ENCODE data around the gene OCRL.

Gene OCRL

DNA sequence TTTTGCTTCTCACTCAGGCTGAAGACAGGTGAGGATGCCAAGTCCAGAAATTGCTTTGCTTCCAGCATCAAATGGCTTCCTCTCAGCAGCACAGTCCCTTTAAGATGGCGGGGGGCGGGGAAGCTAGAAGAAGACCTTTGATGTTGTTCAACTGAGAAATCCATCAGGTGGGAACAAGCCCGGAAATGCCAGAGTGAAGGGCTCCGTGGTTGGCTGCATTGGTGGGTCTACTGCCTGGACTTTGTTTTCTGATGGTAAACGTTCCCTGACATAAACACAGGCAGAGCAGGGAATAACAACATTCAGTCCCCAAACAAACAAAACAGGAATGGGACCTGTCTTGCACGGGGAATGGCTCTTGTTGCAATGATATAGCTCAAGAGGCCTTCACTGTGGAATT is 77.4 kb downstream of the OCRL start:
- 58% methylated on average over 3 of the region's 6 CpGs for WGBS
- H3K4me1 ChIP-seq (ENCODE audit: control insufficient read depth, insufficient read depth, low read depth, low read length): peaks cover 1% of the 10 kb centered on the region
- H2BK120ac ChIP-seq (ENCODE audit: low read depth, low read length): no peak overlapping the region
- no peak overlapping the region for H2AFZ ChIP-seq (ENCODE audit: low read depth, low read length)
- H3K18ac ChIP-seq (ENCODE audit: low read depth in 1 of 2, low read length in 2 of 2): peak overlapping the region in 1 of 2 experiments; percentile 57
- no peak overlapping the region for H3K9ac ChIP-seq (ENCODE audit: low read length)
- H3K4ac ChIP-seq (ENCODE audit: low read depth in 1 of 2, low read length in 2 of 2): no peak overlapping the region
- H4K91ac ChIP-seq (ENCODE audit: low read length): no peak overlapping the region
- no peak overlapping the region for H2BK5ac ChIP-seq (ENCODE audit: low read depth, low read length, poor library complexity, severe bottlenecking)
- no peak overlapping the region for H3K23ac ChIP-seq (ENCODE audit: low read length in 2 of 2)
- H2AK5ac ChIP-seq (ENCODE audit: low read length, severe bottlenecking): no peak overlapping the region
- no peak overlapping the region for H3K4me3 ChIP-seq (ENCODE audit: insufficient read depth in 1 of 2, low read depth in 1 of 2, low read length in 2 of 2)
- H3K9me3 ChIP-seq (ENCODE audit: control insufficient read depth, low read length): no peaks in the 10 kb centered on the region
- H3K79me1 ChIP-seq (replicated peaks; ENCODE audit: low read length, poor library complexity, severe bottlenecking): no peaks in the 10 kb centered on the region
- H3K27me3 ChIP-seq (ENCODE audit: control insufficient read depth in 1 of 2, insufficient read depth in 1 of 2, low read length in 2 of 2): peaks cover 0 to 48% of the 10 kb centered on the region in 2 experiments
- no peak overlapping the region for H3K27ac ChIP-seq (ENCODE audit: low read length, poor library complexity, severe bottlenecking)
- no peak overlapping the region for H3K14ac ChIP-seq (ENCODE audit: low read length in 2 of 2)
- no peak overlapping the region for H2BK12ac ChIP-seq (ENCODE audit: low read length in 2 of 2)
- H3K4me2 ChIP-seq (ENCODE audit: low read length, poor library complexity, severe bottlenecking): no peak overlapping the region
- no peak overlapping the region for H2BK15ac ChIP-seq (ENCODE audit: low read depth, poor library complexity, severe bottlenecking)
- H3K36me3 ChIP-seq (ENCODE audit: control insufficient read depth in 1 of 2, insufficient read depth in 2 of 2, low read depth in 1 of 2, low read length in 2 of 2): no peaks in the 10 kb centered on the region
- no peak overlapping the region for H4K8ac ChIP-seq (ENCODE audit: low read length)
- DNase-seq: peak; percentile 25

DNA sequence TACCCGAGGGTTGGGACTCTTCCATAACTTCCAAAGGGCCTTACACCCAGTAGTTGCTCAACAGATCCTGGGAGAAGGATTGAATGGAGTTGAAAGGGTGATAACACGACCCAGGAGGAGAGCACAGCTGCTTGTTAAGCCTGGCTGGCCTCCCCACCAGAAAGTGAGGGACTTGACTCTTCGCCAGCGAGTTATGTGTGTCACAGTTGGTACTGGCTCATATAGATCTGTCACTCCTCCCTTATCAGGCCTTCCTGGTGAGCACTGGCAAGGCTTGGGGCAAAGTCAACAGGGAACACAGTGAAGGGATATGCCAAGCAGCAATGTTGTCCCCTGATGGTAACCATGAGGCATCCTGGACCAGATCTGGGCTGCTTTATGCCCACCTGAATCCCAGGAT is 78.9 kb downstream of the OCRL start:
- H3K9me3 ChIP-seq (ENCODE audit: control insufficient read depth, low read length): no peaks in the 10 kb centered on the region

GRCh38 chrX:129622757-129623301 is 82.8 kb downstream of the OCRL start:
- H3K9ac ChIP-seq (ENCODE audit: low read length): no peak overlapping the region
- no peak overlapping the region for H2BK5ac ChIP-seq (ENCODE audit: low read depth, low read length, poor library complexity, severe bottlenecking)
- H2BK120ac ChIP-seq (ENCODE audit: low read depth, low read length): no peak overlapping the region
- no peak overlapping the region for H2BK15ac ChIP-seq (ENCODE audit: low read depth, poor library complexity, severe bottlenecking)
- peaks cover 5% of the 10 kb centered on the region for H3K4me1 ChIP-seq (ENCODE audit: control insufficient read depth, insufficient read depth, low read depth, low read length)
- no peak overlapping the region for H2AFZ ChIP-seq (ENCODE audit: low read depth, low read length)
- H3K18ac ChIP-seq (ENCODE audit: low read depth in 1 of 2, low read length in 2 of 2): peak overlapping the region in 1 of 2 experiments; percentile 57
- H4K91ac ChIP-seq (ENCODE audit: low read length): no peak overlapping the region
- peak overlapping the region in 1 of 2 experiments; percentile 23 for H2BK12ac ChIP-seq (ENCODE audit: low read length in 2 of 2)
- H3K27me3 ChIP-seq (ENCODE audit: control insufficient read depth in 1 of 2, insufficient read depth in 1 of 2, low read length in 2 of 2): peaks cover 0 to 48% of the 10 kb centered on the region in 2 experiments
- H3K79me1 ChIP-seq (replicated peaks; ENCODE audit: low read length, poor library complexity, severe bottlenecking): no peaks in the 10 kb centered on the region
- no peaks in the 10 kb centered on the region for H3K9me3 ChIP-seq (ENCODE audit: control insufficient read depth, low read length)
- H3K4me3 ChIP-seq (ENCODE audit: insufficient read depth in 1 of 2, low read depth in 1 of 2, low read length in 2 of 2): no peak overlapping the region
- H3K4me2 ChIP-seq (ENCODE audit: low read length, poor library complexity, severe bottlenecking): no peak overlapping the region
- 16% methylated on average over 8 of the region's 10 CpGs for WGBS
- H3K23ac ChIP-seq (ENCODE audit: low read length in 2 of 2): no peak overlapping the region
- peak; percentile 26 for DNase-seq
- H3K27ac ChIP-seq (ENCODE audit: low read length, poor library complexity, severe bottlenecking): peak overlapping the region; percentile 7
- peak overlapping the region; percentile 7 for H4K8ac ChIP-seq (ENCODE audit: low read length)
- H2AK5ac ChIP-seq (ENCODE audit: low read length, severe bottlenecking): no peak overlapping the region
- no peak overlapping the region for H3K14ac ChIP-seq (ENCODE audit: low read length in 2 of 2)
- no peaks in the 10 kb centered on the region for H3K36me3 ChIP-seq (ENCODE audit: control insufficient read depth in 1 of 2, insufficient read depth in 2 of 2, low read depth in 1 of 2, low read length in 2 of 2)
- no peak overlapping the region for H3K4ac ChIP-seq (ENCODE audit: low read depth in 1 of 2, low read length in 2 of 2)

More for the DNA sequence above, 78.9 kb downstream of the OCRL start:
- H3K23ac ChIP-seq (ENCODE audit: low read length in 2 of 2): no peak overlapping the region
- H4K8ac ChIP-seq (ENCODE audit: low read length): no peak overlapping the region
- H3K27me3 ChIP-seq (ENCODE audit: control insufficient read depth in 1 of 2, insufficient read depth in 1 of 2, low read length in 2 of 2): peaks cover 0 to 57% of the 10 kb centered on the region in 2 experiments
- no peak overlapping the region for H2BK15ac ChIP-seq (ENCODE audit: low read depth, poor library complexity, severe bottlenecking)
- no peak overlapping the region for H3K4me2 ChIP-seq (ENCODE audit: low read length, poor library complexity, severe bottlenecking)
- 75% methylated on average over 3 of the region's 4 CpGs for WGBS
- no peak overlapping the region for H2BK120ac ChIP-seq (ENCODE audit: low read depth, low read length)
- peak overlapping the region in 1 of 2 experiments; percentile 1 for H2BK12ac ChIP-seq (ENCODE audit: low read length in 2 of 2)
- no peak overlapping the region for H2BK5ac ChIP-seq (ENCODE audit: low read depth, low read length, poor library complexity, severe bottlenecking)
- peak overlapping the region; percentile 27 for H4K91ac ChIP-seq (ENCODE audit: low read length)
- no peak overlapping the region for H2AK5ac ChIP-seq (ENCODE audit: low read length, severe bottlenecking)
- H3K18ac ChIP-seq (ENCODE audit: low read depth in 1 of 2, low read length in 2 of 2): no peak overlapping the region
- peaks cover 5% of the 10 kb centered on the region for H3K4me1 ChIP-seq (ENCODE audit: control insufficient read depth, insufficient read depth, low read depth, low read length)
- no peak overlapping the region for H2AFZ ChIP-seq (ENCODE audit: low read depth, low read length)
- no peaks in the 10 kb centered on the region for H3K79me1 ChIP-seq (replicated peaks; ENCODE audit: low read length, poor library complexity, severe bottlenecking)
- H3K9ac ChIP-seq (ENCODE audit: low read length): no peak overlapping the region
- no peak overlapping the region for H3K4ac ChIP-seq (ENCODE audit: low read depth in 1 of 2, low read length in 2 of 2)
- H3K27ac ChIP-seq (ENCODE audit: low read length, poor library complexity, severe bottlenecking): no peak overlapping the region
- no peaks in the 10 kb centered on the region for H3K36me3 ChIP-seq (ENCODE audit: control insufficient read depth in 1 of 2, insufficient read depth in 2 of 2, low read depth in 1 of 2, low read length in 2 of 2)
- DNase-seq: no peak
- H3K4me3 ChIP-seq (ENCODE audit: insufficient read depth in 1 of 2, low read depth in 1 of 2, low read length in 2 of 2): no peak overlapping the region
- H3K14ac ChIP-seq (ENCODE audit: low read length in 2 of 2): no peak overlapping the region

DNA sequence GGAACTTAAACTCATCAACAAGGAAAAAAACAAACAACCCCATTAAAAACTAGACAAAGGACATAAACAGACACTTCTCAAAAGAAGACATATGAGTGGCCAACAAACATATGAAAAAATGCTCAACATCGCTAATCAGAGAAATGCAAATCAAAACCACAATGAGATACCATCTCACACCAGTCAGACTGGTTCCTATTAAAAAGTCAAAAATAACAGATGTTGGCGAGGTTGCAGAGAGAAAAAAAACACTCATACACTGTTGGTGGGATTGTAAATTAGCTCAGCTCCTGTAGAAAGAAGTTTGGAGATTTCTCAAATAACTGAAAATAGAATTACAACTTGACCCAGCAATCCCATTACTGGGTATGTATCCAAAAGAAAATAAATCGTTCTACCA is 86.0 kb downstream of the OCRL start:
- Histone ChIP-seq H3K4me2 (ENCODE audit: low read length, poor library complexity, severe bottlenecking) (no peak overlapping the region), H3K36me3 (ENCODE audit: control insufficient read depth in 1 of 2, insufficient read depth in 2 of 2, low read depth in 1 of 2, low read length in 2 of 2) (no peaks in the 10 kb centered on the region), H2BK120ac (ENCODE audit: low read depth, low read length) (no peak overlapping the region), H2BK5ac (ENCODE audit: low read depth, low read length, poor library complexity, severe bottlenecking) (no peak overlapping the region), H3K79me1 (replicated peaks; ENCODE audit: low read length, poor library complexity, severe bottlenecking) (no peaks in the 10 kb centered on the region), H3K18ac (ENCODE audit: low read depth in 1 of 2, low read length in 2 of 2) (no peak overlapping the region), H4K8ac (ENCODE audit: low read length) (no peak overlapping the region), H2BK15ac (ENCODE audit: low read depth, poor library complexity, severe bottlenecking) (no peak overlapping the region), H3K4ac (ENCODE audit: low read depth in 1 of 2, low read length in 2 of 2) (no peak overlapping the region), H3K27me3 (ENCODE audit: control insufficient read depth in 1 of 2, insufficient read depth in 1 of 2, low read length in 2 of 2) (peaks cover 0 to 37% of the 10 kb centered on the region in 2 experiments), H3K4me1 (ENCODE audit: control insufficient read depth, insufficient read depth, low read depth, low read length) (peaks cover 5% of the 10 kb centered on the region), H3K4me3 (ENCODE audit: insufficient read depth in 1 of 2, low read depth in 1 of 2, low read length in 2 of 2) (no peak overlapping the region), H3K9ac (ENCODE audit: low read length) (no peak overlapping the region), H3K27ac (ENCODE audit: low read length, poor library complexity, severe bottlenecking) (no peak overlapping the region), H3K14ac (ENCODE audit: low read length in 2 of 2) (no peak overlapping the region), H2AFZ (ENCODE audit: low read depth, low read length) (no peak overlapping the region), H4K91ac (ENCODE audit: low read length) (no peak overlapping the region), H2BK12ac (ENCODE audit: low read length in 2 of 2) (no peak overlapping the region), H3K9me3 (ENCODE audit: control insufficient read depth, low read length) (no peaks in the 10 kb centered on the region), H2AK5ac (ENCODE audit: low read length, severe bottlenecking) (no peak overlapping the region), H3K23ac (ENCODE audit: low read length in 2 of 2) (no peak overlapping the region)
- DNase-seq: no peak
- 100% methylated on average over 1 of the region's 3 CpGs for WGBS

Measured in mesenchymal stem cell (in vitro differentiated cells and primary cell).